Mesenchymal stem cell (in vitro differentiated cells and primary cell): Measurements from ENCODE around the gene SCLY. TPM values are rescaled to one million over a fixed set of nuclear protein-coding genes. Genes with fewer than 3 reads are reported as not detected.

Experiments
- DNase-seq: peaks from one replicate; pipeline ENCODE4 v3.0.0-alpha.2; 2013
- H2AFZ ChIP-seq: one replicate; pipeline ENCODE4 v1.6.1; 2013; ENCODE audit warnings: low read depth, mild to moderate bottlenecking, control low read depth, inconsistent platforms, low read length, moderate library complexity
- H2AK5ac ChIP-seq: 2 replicates; pipeline ENCODE4 v1.6.1; 2013; ENCODE audit warnings: low read length, moderate library complexity, mild to moderate bottlenecking, inconsistent platforms; ENCODE audit not compliant: severe bottlenecking
- H2BK120ac ChIP-seq: one replicate; pipeline ENCODE4 v1.6.1; 2013; ENCODE audit warnings: low read depth, mild to moderate bottlenecking, inconsistent platforms, low read length, moderate library complexity
- H2BK12ac ChIP-seq, 2 experiments: one replicate each; pipeline ENCODE4 v1.6.1; 2013; ENCODE audit warnings: inconsistent platforms in 2 of 2, low read length in 2 of 2, mild to moderate bottlenecking in 2 of 2, moderate library complexity in 2 of 2, control low read depth in 1 of 2
- H2BK15ac ChIP-seq: one replicate; pipeline ENCODE4 v1.6.1; 2013; ENCODE audit warnings: mild to moderate bottlenecking, low read depth, inconsistent platforms; ENCODE audit not compliant: poor library complexity, severe bottlenecking
- H2BK5ac ChIP-seq: 2 replicates; pipeline ENCODE4 v1.6.1; 2013; ENCODE audit warnings: low read depth, mild to moderate bottlenecking, low read length, control low read depth, inconsistent platforms; ENCODE audit not compliant: poor library complexity, severe bottlenecking
- H3K14ac ChIP-seq, 2 experiments: one replicate each; pipeline ENCODE4 v1.6.1; 2013; ENCODE audit warnings: inconsistent platforms in 2 of 2, low read length in 2 of 2, control low read depth in 1 of 2, mild to moderate bottlenecking in 1 of 2, moderate library complexity in 1 of 2
- H3K18ac ChIP-seq, 2 experiments: one replicate each; pipeline ENCODE4 v1.6.1; 2013; ENCODE audit warnings: inconsistent platforms in 2 of 2, low read length in 2 of 2, control low read depth in 1 of 2, low read depth in 1 of 2, mild to moderate bottlenecking in 1 of 2
- H3K23ac ChIP-seq, 2 experiments: one replicate each; pipeline ENCODE4 v1.6.1; 2013; ENCODE audit warnings: inconsistent platforms in 2 of 2, low read length in 2 of 2, mild to moderate bottlenecking in 2 of 2, moderate library complexity in 2 of 2, control low read depth in 1 of 2
- H3K27ac ChIP-seq: 2 replicates; pipeline ENCODE4 v1.5.1; 2013; ENCODE audit warnings: mild to moderate bottlenecking, moderate library complexity, low read length, control low read depth, inconsistent platforms; ENCODE audit not compliant: poor library complexity, severe bottlenecking
- H3K27me3 ChIP-seq, 2 experiments: 2 replicates each; pipeline versions ENCODE4 v1.6.1 to v1.7.0; 2013; ENCODE audit warnings: low read length in 2 of 2, mild to moderate bottlenecking in 2 of 2, moderate library complexity in 2 of 2, control low read depth in 1 of 2, inconsistent platforms in 1 of 2; ENCODE audit not compliant: control insufficient read depth in 1 of 2, insufficient read depth in 1 of 2
- H3K36me3 ChIP-seq, 2 experiments: 2 replicates each; pipeline versions ENCODE4 v1.6.1 to v1.7.0; 2013; ENCODE audit warnings: low read length in 2 of 2, control low read depth in 1 of 2, inconsistent platforms in 1 of 2, low read depth in 1 of 2, mild to moderate bottlenecking in 1 of 2; ENCODE audit not compliant: insufficient read depth in 2 of 2, control insufficient read depth in 1 of 2
- H3K4ac ChIP-seq, 2 experiments: one replicate each; pipeline ENCODE4 v1.6.1; 2013; ENCODE audit warnings: inconsistent platforms in 2 of 2, low read length in 2 of 2, mild to moderate bottlenecking in 2 of 2, moderate library complexity in 2 of 2, control low read depth in 1 of 2, low read depth in 1 of 2
- H3K4me1 ChIP-seq: 2 replicates; pipeline ENCODE4 v1.6.1; 2013; ENCODE audit warnings: low read depth, low read length, control low read depth; ENCODE audit not compliant: control insufficient read depth, insufficient read depth
- H3K4me2 ChIP-seq: 2 replicates; pipeline ENCODE4 v1.6.1; 2013; ENCODE audit warnings: low read length, mild to moderate bottlenecking, inconsistent platforms; ENCODE audit not compliant: poor library complexity, severe bottlenecking
- H3K4me3 ChIP-seq, 2 experiments: 2 replicates each; pipeline versions ENCODE4 v1.5.1 to v1.7.0; 2013; ENCODE audit warnings: low read length in 2 of 2, mild to moderate bottlenecking in 2 of 2, control low read depth in 1 of 2, low read depth in 1 of 2; ENCODE audit not compliant: insufficient read depth in 1 of 2
- H3K79me1 ChIP-seq: replicated peaks from 2 replicates; pipeline ENCODE4 v1.6.1; 2013; ENCODE audit warnings: mild to moderate bottlenecking, control low read depth, low read length, inconsistent platforms; ENCODE audit not compliant: poor library complexity, severe bottlenecking
- H3K9ac ChIP-seq: 2 replicates; pipeline ENCODE4 v1.7.0; 2013; ENCODE audit warnings: mild to moderate bottlenecking, low read length, moderate library complexity
- H3K9me3 ChIP-seq: 2 replicates; pipeline ENCODE4 v1.7.0; 2013; ENCODE audit warnings: mild to moderate bottlenecking, low read length; ENCODE audit not compliant: control insufficient read depth
- H4K8ac ChIP-seq: one replicate; pipeline ENCODE4 v1.6.1; 2013; ENCODE audit warnings: inconsistent platforms, mild to moderate bottlenecking, low read length, moderate library complexity
- H4K91ac ChIP-seq: one replicate; pipeline ENCODE4 v1.6.1; 2013; ENCODE audit warnings: mild to moderate bottlenecking, low read length, inconsistent platforms
- WGBS: methylation state at CpG from one replicate; pipeline ENCODE4 v1.1.7; 2013; ENCODE audit warnings: mixed read lengths; 5-methylcytosine and 5-hydroxymethylcytosine counted together
- small RNA-seq: library from polyadenylated mRNA; stranded (forward); fragments of <200 nt; extraction: miRNeasy Mini kit (QIAGEN cat#:217004); gene quantifications from one replicate; pipeline ENCODE3, GENCODE V24; 2013; ENCODE audit warnings: low read depth

The SCLY gene

DNA sequence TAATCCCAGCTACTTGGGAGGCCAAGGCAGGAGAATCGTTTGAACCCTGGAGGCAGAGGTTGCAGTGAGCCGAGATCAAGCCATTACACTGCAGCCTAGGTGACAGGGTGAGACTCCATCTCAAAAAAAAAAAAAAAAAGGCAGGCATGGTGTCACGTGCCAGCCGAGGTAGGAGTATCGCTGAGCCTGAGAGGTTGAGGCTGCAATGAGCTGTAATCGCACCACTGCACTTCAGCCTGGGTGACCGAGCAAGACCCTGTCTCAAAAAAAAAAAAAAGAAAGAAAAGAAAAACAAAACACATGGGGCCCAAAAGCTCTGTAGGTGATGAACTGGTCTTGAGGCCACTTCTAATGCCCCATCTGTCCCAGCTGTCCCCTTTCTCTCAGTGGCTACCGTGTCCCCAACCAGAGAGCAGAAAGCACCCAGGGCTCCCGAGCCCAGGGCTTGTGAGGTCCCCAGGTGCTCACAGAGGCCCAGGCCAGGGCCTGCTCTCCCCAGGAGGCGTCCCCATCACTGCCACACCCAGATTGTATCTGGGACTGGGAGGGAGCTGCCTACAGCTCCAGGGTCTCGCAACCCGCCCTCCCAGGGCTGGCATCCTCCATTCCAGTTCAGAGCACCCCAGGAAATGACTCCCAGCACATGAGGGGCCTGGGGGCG, 86.2 kb downstream of the SCLY start:
- Histone ChIP-seq H2BK5ac (no peak overlapping the region), H3K14ac (no peak overlapping the region), H2AFZ (no peak overlapping the region), H3K4me2 (no peak overlapping the region), H3K18ac (no peak overlapping the region), H3K23ac (no peak overlapping the region), H2AK5ac (no peak overlapping the region), H3K27ac (no peak overlapping the region), H4K8ac (no peak overlapping the region), H3K36me3 (no peaks in the 10 kb centered on the region), H3K27me3 (no peaks in the 10 kb centered on the region), H2BK12ac (no peak overlapping the region), H3K79me1 (no peaks in the 10 kb centered on the region), H3K4me3 (no peak overlapping the region), H3K9ac (no peak overlapping the region), H4K91ac (no peak overlapping the region), H2BK120ac (no peak overlapping the region), H3K4me1 (peaks cover 32% of the 10 kb centered on the region), H3K9me3 (no peaks in the 10 kb centered on the region), H3K4ac (no peak overlapping the region), H2BK15ac (no peak overlapping the region)
- 92% methylated on average over 13 of the region's 13 CpGs for WGBS
- no peak for DNase-seq

DNA sequence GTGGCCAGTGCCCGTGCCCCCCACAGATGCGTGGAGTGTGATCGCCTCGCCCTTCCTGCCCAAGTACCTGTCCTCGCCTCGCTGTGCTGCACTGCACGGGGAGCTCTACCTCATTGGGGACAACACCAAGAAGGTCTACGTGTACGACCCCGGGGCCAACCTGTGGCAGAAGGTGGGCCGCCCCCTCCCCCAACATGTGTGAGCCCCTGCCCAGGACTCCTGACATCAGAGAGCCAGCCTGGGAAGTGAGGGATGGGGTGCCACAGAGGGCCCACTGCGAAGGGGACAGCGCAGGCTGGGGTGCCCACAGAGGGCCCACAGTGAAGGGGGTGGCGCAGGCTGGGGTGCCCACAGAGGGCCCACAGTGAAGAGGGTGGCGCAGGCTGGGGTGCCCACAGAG, 88.2 kb downstream of the SCLY start:
- no peaks in the 10 kb centered on the region for H3K36me3 ChIP-seq
- H2BK12ac ChIP-seq, result no peak overlapping the region
- H3K79me1 ChIP-seq, result no peaks in the 10 kb centered on the region
- H2AFZ ChIP-seq, result no peak overlapping the region
- H2BK5ac ChIP-seq, result no peak overlapping the region
- no peak for DNase-seq
- peaks cover 14% of the 10 kb centered on the region for H3K4me1 ChIP-seq
- no peak overlapping the region for H3K14ac ChIP-seq
- no peak overlapping the region for H3K27ac ChIP-seq
- H2BK15ac ChIP-seq, result no peak overlapping the region
- WGBS, result 95% methylated on average over 15 of the region's 15 CpGs
- no peaks in the 10 kb centered on the region for H3K9me3 ChIP-seq
- H2BK120ac ChIP-seq, result no peak overlapping the region
- no peak overlapping the region for H3K4me3 ChIP-seq
- no peak overlapping the region for H2AK5ac ChIP-seq
- H4K8ac ChIP-seq, result no peak overlapping the region
- no peak overlapping the region for H3K23ac ChIP-seq
- H3K18ac ChIP-seq, result peak overlapping the region in 1 of 2 experiments; percentile 4
- H3K4ac ChIP-seq, result no peak overlapping the region
- no peak overlapping the region for H4K91ac ChIP-seq
- no peak overlapping the region for H3K4me2 ChIP-seq
- H3K9ac ChIP-seq, result no peak overlapping the region
- no peaks in the 10 kb centered on the region for H3K27me3 ChIP-seq

Small RNA genes within 50 kb of the gene (small RNA-seq; reads per million reads assigned to genes)
- not detected for gene RNU6-1333P
